Adrenal gland (tissue), 12 donors: ENCODE measurements around the gene DYNC1I2. TPM values are rescaled to one million over a fixed set of nuclear protein-coding genes. Genes with fewer than 3 reads are reported as not detected.

Experiments used
- DNase-seq, 7 donors: peaks; one replicate each; pipeline ENCODE4 v3.0.0-alpha.2; 2019 to 2020
- H3K27ac ChIP-seq, 5 donors: fragments of 200-600 bp; sonication (generic) in 4 of 5; 1 replicate in 3 of 5; 2 replicates in 2 of 5; pipeline versions ENCODE4 v1.5.1 to v1.8.0; 2016 to 2020; ENCODE audit warnings: mild to moderate bottlenecking in 1 of 5
- H3K27me3 ChIP-seq: fragments of 200-600 bp; 2 replicates; pipeline ENCODE4 v1.8.0; 2021
- H3K36me3 ChIP-seq, 2 donors: fragments of 200-600 bp; replicated peaks in 1 of 2; 1 replicate in 1 of 2; 2 replicates in 1 of 2; pipeline versions ENCODE4 v1.5.1 to v1.8.0; 2018 to 2022
- H3K4me1 ChIP-seq, 2 donors: fragments of 200-600 bp; replicated peaks in 1 of 2; 1 replicate in 1 of 2; 2 replicates in 1 of 2; pipeline versions ENCODE4 v1.5.1 to v1.8.0; 2018 to 2021
- H3K4me3 ChIP-seq, 4 donors: fragments of 200-600 bp; sonication (generic) in 3 of 4; one replicate each; pipeline ENCODE4 v1.5.1; 2016 to 2018
- H3K9me3 ChIP-seq, 3 donors: fragments of 200-600 bp; sonication (generic) in 1 of 3; replicated peaks in 1 of 3; 1 replicate in 2 of 3; 2 replicates in 1 of 3; pipeline versions ENCODE4 v1.5.1 to v1.8.0; 2016 to 2021
- CTCF ChIP-seq, 6 experiments: fragments of 450-650 bp in 4 of 6; fragments of 200-600 bp in 2 of 6; sonication (generic) in 1 of 6; IDR thresholded peaks; 1 replicate in 5 of 6; 2 replicates in 1 of 6; pipeline versions ENCODE4 v1.5.1 to v1.8.0; 2016 to 2021; ENCODE audit warnings: antibody characterized with exemption in 6 of 6, mild to moderate bottlenecking in 2 of 6, moderate library complexity in 1 of 6
- POLR2A ChIP-seq, 2 donors: fragments of 450-650 bp; IDR thresholded peaks; one replicate each; pipeline ENCODE4 v1.6.1; 2017; ENCODE audit warnings: antibody characterized with exemption in 2 of 2, mild to moderate bottlenecking in 2 of 2, moderate library complexity in 1 of 2
- WGBS, 4 donors: extraction: QIAGEN DNeasy Blood & Tissue Kit in 2 of 4; methylation state at CpG; one replicate each; pipeline versions ENCODE4 v1.1.5 to v1.1.7; 2013 to 2017; 5-methylcytosine and 5-hydroxymethylcytosine counted together
- intact Hi-C, 2 donors: fragments of 100-400 bp; cut with DNase I; formaldehyde crosslinking; loops; one replicate each; pipeline versions ENCODE4 v1.14.1 to v1.15.0; 2022 to 2023
- polyA plus RNA-seq, 3 donors: library from polyadenylated mRNA; stranded (reverse); fragments of 200-250 nt in 2 of 3; fragments of 350-450 nt in 1 of 3; fragmentation: Illumina TruSeq in 1 of 3; extraction: RNeasy Lipid Tissue Mini Kit (QIAGEN cat#74804) in 1 of 3; gene quantifications; one replicate each; pipeline ENCODE4 v1.2.3, GENCODE V29; 2013 to 2014
- total RNA-seq, 9 donors: library from RNA; depleted of rRNA in 4 of 9; stranded (reverse); fragments of >200 nt in 4 of 9; fragments of 120-200 nt in 1 of 9; fragmentation: NEBNext Ultra II Directional in 1 of 9; extraction: Animal tissue kit (Norgen Biotek cat#: 25700) in 1 of 9; gene quantifications; one replicate each; pipeline versions ENCODE4 v1.1.0 to v1.2.4, GENCODE V29; 2013 to 2023
- donor health status: healthy with polysubstance abuse.
- donor health status: Bipolar disorder and iron deficiency.
- donor health status: DM: yes; HTN: yes; CAD: no.
- donor health status: DM: no; HTN: no; CAD: no.
- donor health status: DM: no; HTN: no; CAD: no.
- donor health status: DM: yes; HTN: yes; CAD: no.

DYNC1I2 gene
- total and polyA plus RNA-seq, 12 donors, result 55.5 to 146 (median 87.3) TPM

GRCh38 chr2:171718720-171719119 lies 31.5 kb downstream of the DYNC1I2 start:
- DNase-seq, result no peak
- H3K36me3 ChIP-seq, result peaks cover 0 to 38% of the 10 kb centered on the region in 2 donors
- WGBS, 4 donors, result 96 to 99% (median 97%) methylated on average over 4 of the region's 4 CpGs
- no peak for TF ChIP-seq POLR2A (IDR thresholded peaks at IDR 0.05)
- no peak for TF ChIP-seq CTCF (IDR thresholded peaks at IDR 0.05)
- H3K27ac ChIP-seq, result no peak overlapping the region
- H3K4me3 ChIP-seq, result no peak overlapping the region
- H3K27me3 ChIP-seq, result no peaks in the 10 kb centered on the region
- intact Hi-C loops, result no loop called here
- H3K4me1 ChIP-seq, result no peaks in the 10 kb centered on the region
- H3K9me3 ChIP-seq, result no peaks in the 10 kb centered on the region

DNA sequence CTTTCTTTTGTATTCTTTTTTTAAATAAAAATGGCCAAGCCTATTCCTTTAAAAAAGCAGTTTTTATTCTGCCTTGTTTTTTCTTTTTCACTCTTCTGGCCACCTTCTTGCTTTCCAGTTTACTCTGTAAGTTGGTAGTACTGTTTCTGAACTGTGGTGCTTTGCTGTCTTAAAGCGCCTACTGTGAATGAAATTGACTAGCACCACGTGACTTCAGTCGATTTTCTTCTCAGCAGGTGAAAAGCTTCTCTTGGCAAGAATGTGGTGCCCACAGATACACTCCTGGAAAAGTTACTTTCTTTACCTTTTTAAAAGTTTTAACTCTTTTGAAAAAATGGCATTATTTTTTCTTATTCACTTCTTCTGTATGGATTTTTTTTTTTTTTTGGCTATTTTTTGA lies 32.4 kb downstream of the DYNC1I2 start:
- Histone ChIP-seq H3K4me1 (no peaks in the 10 kb centered on the region), H3K4me3 (no peak overlapping the region), H3K36me3 (peaks cover 0 to 38% of the 10 kb centered on the region in 2 donors), H3K27me3 (no peaks in the 10 kb centered on the region), H3K27ac (no peak overlapping the region), H3K9me3 (no peaks in the 10 kb centered on the region)
- no peak for DNase-seq
- TF ChIP-seq POLR2A (IDR thresholded peaks at IDR 0.05) (no peak), CTCF (IDR thresholded peaks at IDR 0.05) (no peak)
- WGBS, 4 donors, result 94 to 96% (median 96%) methylated on average over 3 of the region's 3 CpGs
- intact Hi-C loops, result no loop called here

DNA sequence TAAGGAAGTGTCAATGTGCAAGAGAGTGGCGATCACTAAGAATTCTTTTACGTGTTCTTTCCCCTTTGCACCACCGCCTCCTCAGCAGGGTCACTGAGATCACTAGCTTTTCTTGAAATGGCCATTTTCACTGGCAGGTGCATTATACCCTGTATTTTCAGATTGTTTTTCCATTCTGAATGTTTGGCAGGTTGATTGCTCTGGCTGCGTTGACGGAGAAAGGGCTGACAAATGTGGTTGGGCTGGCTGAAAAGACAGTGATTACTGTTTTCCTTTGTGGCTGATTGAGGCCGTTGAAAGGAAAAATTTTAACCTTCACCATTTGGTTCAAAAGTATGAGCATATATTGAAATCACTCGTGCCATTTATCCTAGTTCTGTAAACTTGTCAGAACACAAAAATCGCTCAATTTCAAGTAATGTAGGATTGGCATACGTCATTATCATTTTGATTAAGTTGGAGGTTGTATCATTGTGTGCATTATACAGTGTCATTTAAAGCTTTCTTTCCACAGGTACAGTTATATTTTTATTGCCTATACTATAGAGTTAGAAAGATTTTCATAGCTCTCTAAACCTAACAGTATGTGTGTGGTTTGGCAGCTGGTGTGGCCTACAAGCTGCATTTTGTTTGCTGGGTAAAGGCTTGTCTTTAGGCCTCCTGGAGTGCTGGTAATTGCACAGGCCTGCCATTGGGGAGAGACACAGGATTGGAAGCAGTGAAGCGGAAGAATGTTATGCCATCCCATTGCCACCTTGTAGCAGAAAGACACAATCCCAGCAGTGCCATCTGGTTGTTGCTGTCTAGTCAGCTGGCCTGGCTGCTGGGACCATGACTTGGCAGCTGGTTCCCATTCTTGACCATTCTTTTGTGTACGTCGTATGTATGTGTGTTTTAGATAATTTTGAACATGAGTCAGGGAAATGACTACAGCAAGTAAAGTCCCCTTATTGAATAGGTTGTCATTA lies 36.7 kb downstream of the DYNC1I2 start:
- WGBS, 4 donors, result 89 to 93% (median 92%) methylated on average over 12 of the region's 12 CpGs
- Histone ChIP-seq H3K27ac (no peak overlapping the region), H3K27me3 (no peaks in the 10 kb centered on the region), H3K4me3 (no peak overlapping the region), H3K36me3 (peaks cover 0 to 46% of the 10 kb centered on the region in 2 donors), H3K4me1 (no peaks in the 10 kb centered on the region), H3K9me3 (no peaks in the 10 kb centered on the region)
- no peak for TF ChIP-seq CTCF (IDR thresholded peaks at IDR 0.05)
- no peak for TF ChIP-seq POLR2A (IDR thresholded peaks at IDR 0.05)
- intact Hi-C loops, result no loop called here
- no peak for DNase-seq

GRCh38 chr2:171726847-171727450 lies 39.7 kb downstream of the DYNC1I2 start:
- H3K27me3 ChIP-seq, result no peaks in the 10 kb centered on the region
- no peaks in the 10 kb centered on the region for H3K9me3 ChIP-seq
- intact Hi-C loops, result no loop called here
- H3K4me1 ChIP-seq, result no peaks in the 10 kb centered on the region
- 85 to 97% (median 93%) methylated on average over 1 of the region's 1 CpG for WGBS, 4 donors
- TF ChIP-seq CTCF (IDR thresholded peaks at IDR 0.05) (no peak), POLR2A (IDR thresholded peaks at IDR 0.05) (no peak)
- no peak for DNase-seq
- peaks cover 0 to 60% of the 10 kb centered on the region in 2 donors for H3K36me3 ChIP-seq
- no peak overlapping the region for H3K27ac ChIP-seq
- no peak overlapping the region for H3K4me3 ChIP-seq
